Left renal pelvis (tissue), 4 donors: Measurements from ENCODE around the gene TMEM156. TPM values are rescaled to one million over a fixed set of nuclear protein-coding genes. Genes with fewer than 3 reads are reported as not detected.
"Not testable (repeated sequence)": the region's sequence is repeated elsewhere in the genome, so short reads cannot be mapped to it uniquely, and the experiment has no call there.

ENCODE experiments used
- DNase-seq, 4 donors: peaks; one replicate each; pipeline ENCODE4 v3.0.0-alpha.2; 2013; ENCODE audit warnings: low read depth in 4 of 4, low spot score in 3 of 4
- polyA plus RNA-seq, 4 donors: library from polyadenylated mRNA; unstranded; fragments of 120-200 nt; gene quantifications; one replicate each; pipeline ENCODE4 v1.2.1, GENCODE V29; 2013; ENCODE audit not compliant: insufficient read length in 4 of 4

Gene TMEM156
- polyA plus RNA-seq, 4 donors: 1.5 to 4.4 (median 3.4) TPM

- DNase-seq: peak; percentile 62 to 73 (median 68)
Measured at GRCh38 chr4:39044364-39044955, 12.3 kb upstream of the TMEM156 start.

GRCh38 chr4:39043861-39044363 lies 11.7 kb upstream of the TMEM156 start:
- DNase-seq: peak in 1 of 4 donors; percentile 16

- DNase-seq: no peak
Measured at GRCh38 chr4:39043058-39043860, 11.1 kb upstream of the TMEM156 start.

- no peak for DNase-seq
Measured at GRCh38 chr4:39042366-39042765, 10.2 kb upstream of the TMEM156 start.

GRCh38 chr4:39039108-39039507 lies 6.9 kb upstream of the TMEM156 start:
- DNase-seq: no peak

GRCh38 chr4:39037941-39038340 lies 5.7 kb upstream of the TMEM156 start:
- DNase-seq: no peak

GRCh38 chr4:39037491-39037825 lies 5.2 kb upstream of the TMEM156 start:
- DNase-seq: no peak

GRCh38 chr4:39036172-39036571 lies 4.0 kb upstream of the TMEM156 start:
- no peak for DNase-seq

- DNase-seq: not testable (repeated sequence)
Measured at GRCh38 chr4:39031590-39032020, 604 bp downstream of the TMEM156 start.

- no peak for DNase-seq
Measured at GRCh38 chr4:39030725-39031124, 1.5 kb downstream of the TMEM156 start.

- no peak for DNase-seq
Measured at GRCh38 chr4:39029752-39030694, 2.2 kb downstream of the TMEM156 start.

GRCh38 chr4:39026096-39026495 lies 6.1 kb downstream of the TMEM156 start:
- no peak for DNase-seq

- DNase-seq: no peak
Measured at GRCh38 chr4:39025552-39026085, 6.6 kb downstream of the TMEM156 start.

GRCh38 chr4:39024311-39024865 lies 7.8 kb downstream of the TMEM156 start:
- no peak for DNase-seq

- DNase-seq: no peak
Measured at GRCh38 chr4:39023059-39023458, 9.2 kb downstream of the TMEM156 start.

GRCh38 chr4:39022241-39022640 lies 10.0 kb downstream of the TMEM156 start:
- DNase-seq: no peak

GRCh38 chr4:39021631-39022030 lies 10.6 kb downstream of the TMEM156 start:
- no peak for DNase-seq

GRCh38 chr4:39020130-39020529 lies 12.1 kb downstream of the TMEM156 start:
- no peak for DNase-seq

- DNase-seq: no peak
Measured at GRCh38 chr4:39014028-39014427, 18.2 kb downstream of the TMEM156 start.

- no peak for DNase-seq
Measured at GRCh38 chr4:39004758-39005157, 27.5 kb downstream of the TMEM156 start.
